Lower leg skin (tissue), 4 donors: ENCODE results near the gene BLOC1S4. TPM values are rescaled to one million over a fixed set of nuclear protein-coding genes. Genes with fewer than 3 reads are reported as not detected.
"Not testable (repeated sequence)": the region's sequence is repeated elsewhere in the genome, so short reads cannot be mapped to it uniquely, and the experiment has no call there.

Experiments
- DNase-seq, 2 donors: peaks; one replicate each; pipeline ENCODE4 v3.0.0-alpha.2; 2019; ENCODE audit warnings: low spot score in 2 of 2
- H3K4me3 ChIP-seq: fragments of 200-600 bp; sonication (generic); 2 replicates; pipeline ENCODE4 v1.5.1; 2017; ENCODE audit warnings: mild to moderate bottlenecking, low read depth; ENCODE audit not compliant: poor library complexity, severe bottlenecking
- CTCF ChIP-seq, 3 donors: fragments of 450-650 bp; IDR thresholded peaks; one replicate each; pipeline ENCODE4 v1.5.1; 2016; ENCODE audit warnings: antibody characterized with exemption in 3 of 3, mild to moderate bottlenecking in 3 of 3, moderate library complexity in 2 of 3
- POLR2A ChIP-seq, 2 donors: fragments of 450-650 bp; IDR thresholded peaks; one replicate each; pipeline ENCODE4 v1.6.1; 2016 to 2017; ENCODE audit warnings: antibody characterized with exemption in 2 of 2, mild to moderate bottlenecking in 1 of 2, moderate library complexity in 1 of 2
- WGBS, 2 donors: methylation state at CpG; one replicate each; pipeline ENCODE4 v1.1.5; 2018; 5-methylcytosine and 5-hydroxymethylcytosine counted together
- intact Hi-C: fragments of 100-400 bp; cut with DNase I; formaldehyde crosslinking; loops from one replicate; pipeline ENCODE4 v1.15.0; 2023; ENCODE audit warnings: low total_unique reads
- total RNA-seq, 4 donors: library from RNA; depleted of rRNA; stranded (reverse); fragments of >200 nt; gene quantifications; one replicate each; pipeline ENCODE4 v1.1.0, GENCODE V29; 2016

Gene BLOC1S4
- total RNA-seq, 4 donors from 2014 or later, result 17.9 to 24.3 (median 22.8) TPM

DNA sequence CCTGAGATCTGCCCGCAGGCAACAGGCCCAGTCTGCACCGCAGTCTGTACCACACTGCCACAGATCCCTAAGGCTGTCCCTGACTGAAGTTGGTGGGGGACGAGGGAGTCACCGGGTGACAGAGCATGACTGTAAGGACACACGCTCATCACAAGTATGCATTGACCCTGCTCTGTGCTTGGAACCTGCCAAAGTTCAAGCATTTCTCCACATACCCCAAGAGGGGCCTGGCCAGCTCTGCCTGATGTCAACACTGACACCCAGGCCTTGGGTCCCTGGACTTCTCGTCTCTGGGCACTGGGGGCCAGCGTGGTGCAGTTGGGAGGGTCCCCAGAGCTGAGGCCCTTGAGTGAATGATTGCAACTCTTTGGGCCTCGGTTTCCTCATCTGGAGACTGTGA lies 7.9 kb downstream of the BLOC1S4 start:
- 87 to 95% methylated on average over 8 of the region's 8 CpGs for WGBS, 2 donors
- DNase-seq, result no peak
- no peak overlapping the region for H3K4me3 ChIP-seq
- intact Hi-C loops, result loop anchor here (5.0 to 10.0 kb wide), 2 partner anchors 148 to 351 kb away; no protein-coding TSS in a partner anchor
- TF ChIP-seq CTCF (IDR thresholded peaks at IDR 0.05) (no peak), POLR2A (IDR thresholded peaks at IDR 0.05) (no peak)

- no peak overlapping the region for H3K4me3 ChIP-seq
- DNase-seq, result no peak
- TF ChIP-seq CTCF (IDR thresholded peaks at IDR 0.05), result no peak
- TF ChIP-seq POLR2A (IDR thresholded peaks at IDR 0.05), result no peak
- intact Hi-C loops, result loop anchor here (5.0 to 10.0 kb wide), 3 partner anchors 148 to 368 kb away; no protein-coding TSS in a partner anchor
- WGBS, 2 donors, result 49 to 63% methylated on average over 19 to 21 of the region's 21 CpGs
Measured at GRCh38 chr4:6724421-6725111, 8.6 kb downstream of the BLOC1S4 start.

DNA sequence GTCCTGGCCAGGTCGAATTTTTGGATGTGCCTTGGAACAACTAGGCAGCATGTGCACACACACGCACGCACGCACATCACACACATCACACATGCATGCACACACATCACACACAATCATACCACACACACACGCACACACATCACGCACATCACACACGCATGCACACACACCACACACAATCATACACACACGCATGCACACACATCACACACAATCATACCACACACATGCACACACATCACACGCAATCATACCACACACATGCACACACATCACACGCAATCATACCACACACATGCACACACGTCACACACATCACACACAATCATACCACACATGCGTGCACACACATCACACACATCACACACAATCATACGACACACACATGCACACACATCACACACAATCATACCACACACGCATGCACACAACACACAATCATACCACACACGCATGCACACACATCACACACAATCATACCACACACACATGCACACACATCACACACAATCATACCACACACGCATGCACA lies 9.5 kb downstream of the BLOC1S4 start:
- WGBS, 2 donors, result 87 to 90% methylated on average over 15 to 16 of the region's 16 CpGs
- intact Hi-C loops, result loop anchor here (5.0 to 10.0 kb wide), 2 partner anchors 349 to 367 kb away; no protein-coding TSS in a partner anchor
- not testable (repeated sequence) for DNase-seq, H3K4me3 ChIP-seq

GRCh38 chr4:6727081-6727942 lies 11.3 kb downstream of the BLOC1S4 start:
- 51 to 57% methylated on average over 30 of the region's 31 CpGs for WGBS, 2 donors
- TF ChIP-seq CTCF (IDR thresholded peaks at IDR 0.05) (no peak), POLR2A (IDR thresholded peaks at IDR 0.05) (no peak)
- intact Hi-C loops, result loop anchor here (5.0 to 10.0 kb wide), 2 partner anchors 347 to 365 kb away; no protein-coding TSS in a partner anchor
- DNase-seq, result no peak
- H3K4me3 ChIP-seq, result no peak overlapping the region

- TF ChIP-seq CTCF (IDR thresholded peaks at IDR 0.05) (no peak), POLR2A (IDR thresholded peaks at IDR 0.05) (no peak)
- intact Hi-C loops, result loop anchor here (5.0 to 10.0 kb wide), 2 partner anchors 347 to 364 kb away; no protein-coding TSS in a partner anchor
- WGBS, 2 donors, result 77 to 85% methylated on average over 3 of the region's 3 CpGs
- H3K4me3 ChIP-seq, result no peak overlapping the region
- DNase-seq, result no peak
Measured at GRCh38 chr4:6727943-6728250, 11.9 kb downstream of the BLOC1S4 start.
